H9 (cell line): Measurements from ENCODE around the gene CPT1A. TPM values are rescaled to one million over a fixed set of nuclear protein-coding genes. Genes with fewer than 3 reads are reported as not detected.

Source experiments
- DNase-seq: peaks from one replicate; pipeline ENCODE4 v3.0.0-alpha.2; 2017
- H2AFZ ChIP-seq: one replicate; pipeline ENCODE4 v1.6.1; 2013; ENCODE audit warnings: mild to moderate bottlenecking, low read length, control low read depth, moderate library complexity
- H2AK5ac ChIP-seq: 2 replicates; pipeline ENCODE4 v1.6.1; 2013; ENCODE audit warnings: low read length, control low read depth, mixed read lengths; ENCODE audit not compliant: insufficient read length
- H2BK120ac ChIP-seq: one replicate; pipeline ENCODE4 v1.6.1; 2013; ENCODE audit warnings: low read depth, mild to moderate bottlenecking, low read length, control low read depth, inconsistent platforms; ENCODE audit not compliant: poor library complexity, severe bottlenecking
- H2BK12ac ChIP-seq: 2 replicates; pipeline ENCODE4 v1.6.1; 2013; ENCODE audit warnings: low read length, control low read depth, mixed read lengths, low read depth; ENCODE audit not compliant: insufficient read length
- H2BK15ac ChIP-seq: 2 replicates; pipeline ENCODE4 v1.6.1; 2013; ENCODE audit warnings: low read depth, low read length, control low read depth
- H2BK20ac ChIP-seq: one replicate; pipeline ENCODE4 v1.6.1; 2013; ENCODE audit warnings: low read depth, mild to moderate bottlenecking, low read length, control low read depth, inconsistent platforms; ENCODE audit not compliant: poor library complexity, severe bottlenecking
- H2BK5ac ChIP-seq: 2 replicates; pipeline ENCODE4 v1.6.1; 2013; ENCODE audit warnings: low read length, control low read depth, mixed read lengths; ENCODE audit not compliant: insufficient read length
- H3K14ac ChIP-seq: 2 replicates; pipeline ENCODE4 v1.6.1; 2013; ENCODE audit warnings: low read length, control low read depth; ENCODE audit not compliant: insufficient read depth
- H3K18ac ChIP-seq: 2 replicates; pipeline ENCODE4 v1.6.1; 2013; ENCODE audit warnings: low read depth, mild to moderate bottlenecking, mixed read lengths, low read length, control low read depth; ENCODE audit not compliant: insufficient read length
- H3K23ac ChIP-seq: 2 replicates; pipeline ENCODE4 v1.6.1; 2013; ENCODE audit warnings: low read length, control low read depth, mixed read lengths, low read depth; ENCODE audit not compliant: insufficient read length
- H3K23me2 ChIP-seq: 2 replicates; pipeline ENCODE4 v1.6.1; 2013; ENCODE audit warnings: low read depth, mild to moderate bottlenecking, mixed read lengths, low read length, control low read depth; ENCODE audit not compliant: insufficient read length, poor library complexity, severe bottlenecking
- H3K27ac ChIP-seq: 2 replicates; pipeline ENCODE4 v1.5.1; 2013; ENCODE audit warnings: low read length, control low read depth, mixed read lengths, low read depth; ENCODE audit not compliant: insufficient read length
- H3K27me3 ChIP-seq: 2 replicates; pipeline ENCODE4 v1.6.1; 2013; ENCODE audit warnings: low read length, control low read depth, inconsistent platforms; ENCODE audit not compliant: insufficient read depth
- H3K4ac ChIP-seq: 2 replicates; pipeline ENCODE4 v1.6.1; 2013; ENCODE audit warnings: low read depth, mild to moderate bottlenecking, control low read depth, inconsistent platforms, low read length, moderate library complexity
- H3K4me1 ChIP-seq: 2 replicates; pipeline ENCODE4 v1.6.1; 2013; ENCODE audit warnings: low read length, control low read depth, inconsistent platforms; ENCODE audit not compliant: insufficient read depth
- H3K4me2 ChIP-seq: 2 replicates; pipeline ENCODE4 v1.6.1; 2013; ENCODE audit warnings: low read length, control low read depth, mixed read lengths; ENCODE audit not compliant: insufficient read length, insufficient read depth
- H3K56ac ChIP-seq: 2 replicates; pipeline ENCODE4 v1.6.1; 2013; ENCODE audit warnings: low read depth, mild to moderate bottlenecking, mixed read lengths, low read length, control low read depth; ENCODE audit not compliant: insufficient read length
- H3K79me1 ChIP-seq: 2 replicates; pipeline ENCODE4 v1.6.1; 2013; ENCODE audit warnings: low read depth, mild to moderate bottlenecking, moderate library complexity, low read length, control low read depth, inconsistent platforms; ENCODE audit not compliant: insufficient read depth, poor library complexity, severe bottlenecking
- H3K79me2 ChIP-seq: 2 replicates; pipeline ENCODE4 v1.6.1; 2013; ENCODE audit warnings: low read length, control low read depth, inconsistent platforms; ENCODE audit not compliant: insufficient read depth
- H3K9ac ChIP-seq: 2 replicates; pipeline ENCODE4 v1.6.1; 2013; ENCODE audit warnings: low read length, control low read depth, mixed read lengths; ENCODE audit not compliant: insufficient read length; ENCODE audit errors: extremely low read depth
- H3K9me3 ChIP-seq: one replicate; pipeline ENCODE4 v1.6.1; 2013; ENCODE audit warnings: low read depth, low read length, inconsistent platforms; ENCODE audit not compliant: control insufficient read depth
- H3T11ph ChIP-seq: one replicate; pipeline ENCODE4 v1.6.1; 2013; ENCODE audit warnings: mild to moderate bottlenecking, low read length, control low read depth, inconsistent platforms
- H4K20me1 ChIP-seq: one replicate; pipeline ENCODE4 v1.6.1; 2013; ENCODE audit not compliant: control insufficient read depth, insufficient read length, insufficient read depth
- H4K5ac ChIP-seq: 2 replicates; pipeline ENCODE4 v1.6.1; 2013; ENCODE audit warnings: low read depth, mild to moderate bottlenecking, mixed read lengths, low read length, control low read depth; ENCODE audit not compliant: insufficient read length
- H4K8ac ChIP-seq: replicated peaks from 2 replicates; pipeline ENCODE4 v1.6.1; 2013; ENCODE audit warnings: low read length, control low read depth, mixed read lengths, low read depth; ENCODE audit not compliant: insufficient read length
- H4K91ac ChIP-seq: 2 replicates; pipeline ENCODE4 v1.6.1; 2013; ENCODE audit warnings: low read depth, mild to moderate bottlenecking, moderate library complexity, mixed read lengths, low read length, control low read depth; ENCODE audit not compliant: insufficient read length
- H3K27ac Mint-ChIP-seq, 3 experiments: 2 replicates in 2 of 3; 3 replicates in 1 of 3; pipeline ENCODE4 v1.8.0; 2020 to 2021; ENCODE audit warnings: mixed read lengths in 3 of 3, mild to moderate bottlenecking in 1 of 3, moderate library complexity in 1 of 3
- H3K27me3 Mint-ChIP-seq: 2 replicates; pipeline ENCODE4 v1.8.0; 2021; ENCODE audit warnings: low read depth, mild to moderate bottlenecking, moderate library complexity, mixed read lengths
- H3K36me3 Mint-ChIP-seq, 3 experiments: 2 replicates in 2 of 3; 3 replicates in 1 of 3; pipeline ENCODE4 v1.8.0; 2020 to 2021; ENCODE audit warnings: low read depth in 3 of 3, mixed read lengths in 3 of 3; ENCODE audit not compliant: insufficient read depth in 1 of 3
- H3K4me1 Mint-ChIP-seq, 2 experiments: 2 replicates each; pipeline ENCODE4 v1.8.0; 2020; ENCODE audit warnings: mixed read lengths in 2 of 2
- H3K4me3 Mint-ChIP-seq, 2 experiments: 2 replicates in 1 of 2; 3 replicates in 1 of 2; pipeline ENCODE4 v1.8.0; 2020 to 2021; ENCODE audit warnings: mild to moderate bottlenecking in 2 of 2, mixed read lengths in 2 of 2, moderate library complexity in 1 of 2
- H3K9me3 Mint-ChIP-seq, 2 experiments: 2 replicates in 1 of 2; 3 replicates in 1 of 2; pipeline ENCODE4 v1.8.0; 2020; ENCODE audit warnings: mild to moderate bottlenecking in 2 of 2, mixed read lengths in 2 of 2, moderate library complexity in 1 of 2
- CTCF ChIP-seq: fragments of 200-600 bp; sonication (generic); conservative IDR thresholded peaks from 3 replicates; pipeline ENCODE4 v1.8.0; 2021; ENCODE audit warnings: antibody characterized with exemption, mild to moderate bottlenecking
- WGBS: extraction: QIAGEN DNeasy Blood & Tissue Kit; methylation state at CpG from one replicate; pipeline ENCODE4 v1.1.7; 2013; ENCODE audit warnings: missing lambda C conversion rate, low lambda C conversion rate, mixed read lengths; ENCODE audit not compliant: insufficient read length; ENCODE audit errors: extremely low coverage; 5-methylcytosine and 5-hydroxymethylcytosine counted together
- total RNA-seq: library from RNA; stranded (reverse); gene quantifications from 2 replicates; pipeline ENCODE4 v1.2.1, GENCODE V29; 2021

CPT1A gene
- total RNA-seq, 1 experiment from 2014 or later, result 7.5 TPM

- Histone ChIP-seq H4K91ac (no peak overlapping the region), H3K18ac (no peak overlapping the region), H2AK5ac (no peak overlapping the region), H2BK15ac (no peak overlapping the region), H3K14ac (no peak overlapping the region), H3K4ac (no peak overlapping the region), H4K20me1 (no peaks in the 10 kb centered on the region), H2BK20ac (no peak overlapping the region), H4K5ac (no peak overlapping the region), H2BK12ac (no peak overlapping the region), H3K79me1 (no peaks in the 10 kb centered on the region), H3K27ac (no peak overlapping the region), H3T11ph (no peak overlapping the region), H3K23ac (no peak overlapping the region), H2BK5ac (no peak overlapping the region), H3K79me2 (no peaks in the 10 kb centered on the region), H3K56ac (no peak overlapping the region), H3K9ac (no peak overlapping the region), H3K23me2 (no peaks in the 10 kb centered on the region), H3K4me2 (no peak overlapping the region), H2AFZ (no peak overlapping the region), H3K4me1 (no peaks in the 10 kb centered on the region), H3K9me3 (no peaks in the 10 kb centered on the region), H4K8ac (no peak overlapping the region), H2BK120ac (no peak overlapping the region), H3K27me3 (no peaks in the 10 kb centered on the region)
- no peaks in the 10 kb centered on the region for H3K36me3 Mint-ChIP-seq
- H3K9me3 Mint-ChIP-seq, result no peaks in the 10 kb centered on the region
- no CpG with 5 or more reads among the region's 3 CpGs for WGBS
- H3K27me3 Mint-ChIP-seq, result no peaks in the 10 kb centered on the region
- H3K27ac Mint-ChIP-seq, result no peak overlapping the region
- no peak overlapping the region for H3K4me3 Mint-ChIP-seq
- no peak for DNase-seq
- H3K4me1 Mint-ChIP-seq, result no peaks in the 10 kb centered on the region
- peak; percentile 44; the same call in 2 of the 3 replicates for TF ChIP-seq CTCF
These were observed 36.9 kb downstream of the CPT1A start for GRCh38 chr11:68804786-68805185.
